GM21717 (cell line): Measurements from ENCODE around the gene ANTXRL.
"Not testable (repeated sequence)": the region's sequence is repeated elsewhere in the genome, so short reads cannot be mapped to it uniquely, and the experiment has no call there.

Experiments used
- ATAC-seq: cut with Tn5 transposase; IDR thresholded peaks from one replicate; pipeline ENCODE4 v1.9.1; 2021; ENCODE audit warnings: mild to moderate bottlenecking, moderate library complexity; ENCODE audit not compliant: unreplicated experiment

Gene ANTXRL

DNA sequence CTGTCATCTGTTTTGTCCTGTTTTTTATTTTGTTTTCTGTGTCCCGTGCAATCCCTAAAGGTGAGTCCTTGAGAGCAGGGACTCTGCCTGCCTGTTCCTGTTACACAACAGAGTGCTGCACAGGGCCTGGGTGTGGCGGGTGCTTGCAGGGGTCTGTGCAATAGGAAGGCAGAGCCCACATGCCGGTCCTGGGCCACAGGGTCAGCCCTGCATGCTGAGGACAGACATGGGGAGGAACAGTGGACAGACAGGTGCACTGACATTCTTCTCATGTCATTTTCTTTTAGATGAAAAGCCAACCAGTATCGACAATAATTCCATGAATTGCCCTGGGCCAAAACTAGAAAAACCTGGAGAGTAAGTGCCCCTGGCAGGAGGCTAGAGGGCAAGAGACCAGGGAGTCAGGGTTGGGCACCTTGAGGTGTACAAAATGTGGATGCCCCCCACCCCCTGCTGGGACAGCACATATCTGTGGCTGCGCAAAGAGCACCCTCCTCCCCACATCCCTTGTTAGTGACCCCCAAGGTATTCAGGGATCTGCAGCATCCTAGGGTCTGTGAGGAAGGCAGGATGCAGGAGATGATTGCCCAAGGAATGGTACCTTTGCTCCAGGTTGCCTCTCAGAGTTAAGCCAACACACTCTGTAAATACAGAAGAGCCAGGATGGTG, 19.9 kb downstream of the ANTXRL start:
- no peak for ATAC-seq

GRCh38 chr10:46307281-46308112, 20.7 kb downstream of the ANTXRL start:
- no peak for ATAC-seq

- no peak for ATAC-seq
Observed at GRCh38 chr10:46308113-46308415, 21.3 kb downstream of the ANTXRL start.

GRCh38 chr10:46308666-46309450, 22.1 kb downstream of the ANTXRL start:
- no peak for ATAC-seq

DNA sequence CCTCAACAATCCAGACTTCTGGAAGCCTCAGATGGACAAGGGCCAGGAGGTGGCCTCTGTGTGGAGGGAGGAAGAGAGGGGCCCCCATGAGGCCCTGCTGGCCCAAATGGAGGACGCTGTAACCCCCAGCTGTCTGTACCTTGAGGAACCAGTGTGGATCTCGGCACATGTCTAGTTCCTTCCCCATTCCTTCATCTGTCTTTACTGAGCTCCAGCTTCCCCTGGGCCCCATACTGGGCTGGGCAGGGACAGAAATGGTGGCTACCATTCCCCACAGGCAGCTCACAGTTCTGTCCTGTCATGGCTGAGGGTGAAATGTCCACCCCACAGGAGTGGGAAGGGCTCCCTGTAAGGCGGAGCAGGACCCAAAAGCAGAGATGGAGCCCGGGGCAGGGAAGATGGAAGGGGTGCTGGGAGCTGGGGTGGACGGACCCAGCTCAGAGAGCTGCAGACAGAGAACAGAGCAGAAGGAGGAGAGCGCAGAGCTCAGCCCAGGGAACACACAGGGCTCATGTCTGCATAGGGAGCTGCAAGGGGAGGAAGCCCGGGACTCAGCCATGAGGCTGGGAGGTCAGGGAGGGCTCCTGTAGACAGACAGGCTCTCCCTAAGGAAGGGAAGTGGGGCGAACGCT, 22.8 kb downstream of the ANTXRL start:
- ATAC-seq, result no peak

- no peak for ATAC-seq
Observed at GRCh38 chr10:46310143-46310514, 23.3 kb downstream of the ANTXRL start.

DNA sequence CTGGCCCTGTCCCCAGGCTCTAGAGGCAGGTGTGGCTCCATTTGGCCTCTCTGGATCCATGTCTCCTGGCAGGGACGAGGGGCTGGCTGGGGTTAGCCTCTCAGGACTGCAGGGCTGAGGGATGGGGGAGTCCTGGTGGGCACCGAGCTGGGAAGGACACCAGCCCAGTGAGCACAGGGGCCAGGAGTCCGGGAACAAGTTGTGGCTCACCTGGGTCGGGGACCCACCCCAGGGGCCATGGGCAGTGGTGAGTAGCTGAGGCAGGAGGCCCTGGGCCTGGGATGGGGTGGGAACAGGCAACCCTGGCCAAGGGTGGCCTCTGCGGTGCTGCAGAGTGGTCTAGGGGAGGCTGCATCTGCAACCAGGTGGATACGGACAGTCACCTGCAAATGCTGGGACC, 24.1 kb downstream of the ANTXRL start:
- no peak for ATAC-seq

DNA sequence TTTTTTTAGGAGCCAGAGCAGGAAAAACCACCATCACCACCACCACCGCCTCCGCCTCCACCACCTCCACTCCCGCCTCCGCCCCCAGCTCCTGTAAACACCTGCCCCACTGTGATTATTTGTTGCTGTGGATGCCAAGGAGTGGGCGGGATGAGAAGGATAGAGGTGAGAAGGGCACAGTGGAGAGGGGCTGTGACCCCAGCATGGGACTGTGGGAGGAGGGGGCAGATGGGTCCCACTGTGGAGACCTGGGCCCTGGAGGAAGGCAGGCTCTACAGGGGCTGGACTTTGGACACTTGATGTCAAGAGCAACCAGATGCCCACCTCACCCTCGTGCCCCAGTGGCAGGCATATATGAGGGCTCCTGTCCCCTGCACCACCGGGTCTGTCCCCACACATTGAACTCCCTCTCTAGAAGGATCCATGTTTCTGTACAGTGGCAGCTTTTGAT, 24.7 kb downstream of the ANTXRL start:
- ATAC-seq, result no peak

GRCh38 chr10:46311961-46312431, 25.2 kb downstream of the ANTXRL start:
- ATAC-seq, result not testable (repeated sequence)

GRCh38 chr10:46312953-46313352, 26.2 kb downstream of the ANTXRL start:
- ATAC-seq, result no peak

- ATAC-seq, result no peak
Observed at GRCh38 chr10:46314071-46314470, 27.3 kb downstream of the ANTXRL start.

DNA sequence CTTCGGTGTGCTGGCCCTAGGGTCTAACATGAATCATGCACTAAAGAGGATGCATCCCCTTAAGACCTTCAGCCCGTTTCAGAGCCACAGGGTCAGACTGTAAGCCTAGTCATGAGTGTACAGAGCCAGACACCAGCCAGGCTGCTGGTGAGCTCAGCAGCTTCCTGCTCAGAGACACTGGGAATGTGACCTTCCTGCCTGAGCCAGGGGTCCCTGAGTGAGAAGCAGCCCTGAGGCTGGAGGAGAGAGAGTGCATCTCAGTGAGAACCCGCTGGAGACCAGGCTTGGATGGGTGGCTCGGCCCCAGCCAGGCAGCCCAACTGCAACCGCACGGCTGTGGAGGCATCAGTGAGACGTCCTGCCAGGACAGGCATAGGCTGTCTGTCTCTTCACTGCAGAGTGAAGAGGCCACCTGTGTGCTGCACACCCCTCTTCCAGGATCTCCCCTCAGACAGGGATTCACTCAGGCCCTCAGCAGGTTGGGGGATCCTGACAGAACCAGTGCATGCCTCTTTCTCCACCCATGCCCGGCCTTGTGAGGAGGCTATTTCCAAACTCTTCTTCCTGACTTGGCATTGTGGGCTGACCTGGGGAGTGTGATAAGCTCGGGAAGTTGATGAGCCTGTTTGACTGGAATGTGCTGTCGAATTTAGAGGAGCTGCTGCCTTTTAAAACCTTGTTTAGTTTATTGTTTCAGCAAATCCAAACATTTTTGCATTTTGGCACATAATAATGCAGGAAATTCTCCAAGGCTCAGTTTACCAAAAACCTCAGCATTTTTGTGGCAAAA, 28.5 kb downstream of the ANTXRL start:
- not testable (repeated sequence) for ATAC-seq

GRCh38 chr10:46317370-46317769, 30.6 kb downstream of the ANTXRL start:
- ATAC-seq, result no peak

DNA sequence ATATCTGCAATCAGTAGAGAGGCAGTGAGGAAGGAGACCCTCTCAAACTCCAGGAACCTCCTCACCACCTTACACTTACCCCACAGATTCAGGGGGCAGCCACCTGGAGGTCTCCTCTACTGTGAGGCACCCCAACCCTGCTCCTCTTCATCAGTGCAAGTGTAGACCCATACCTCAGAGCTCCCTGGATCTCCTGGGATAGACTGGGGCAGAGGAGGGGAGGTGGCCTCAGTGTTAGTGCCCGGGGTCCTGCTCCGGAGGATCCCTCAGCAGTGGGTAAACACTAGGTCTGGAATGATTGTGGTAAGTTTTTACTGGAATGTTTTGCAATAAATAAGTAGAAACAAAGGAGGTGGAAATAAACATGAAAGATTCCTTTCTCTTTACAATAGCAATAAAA, 31.1 kb downstream of the ANTXRL start:
- ATAC-seq, result no peak

DNA sequence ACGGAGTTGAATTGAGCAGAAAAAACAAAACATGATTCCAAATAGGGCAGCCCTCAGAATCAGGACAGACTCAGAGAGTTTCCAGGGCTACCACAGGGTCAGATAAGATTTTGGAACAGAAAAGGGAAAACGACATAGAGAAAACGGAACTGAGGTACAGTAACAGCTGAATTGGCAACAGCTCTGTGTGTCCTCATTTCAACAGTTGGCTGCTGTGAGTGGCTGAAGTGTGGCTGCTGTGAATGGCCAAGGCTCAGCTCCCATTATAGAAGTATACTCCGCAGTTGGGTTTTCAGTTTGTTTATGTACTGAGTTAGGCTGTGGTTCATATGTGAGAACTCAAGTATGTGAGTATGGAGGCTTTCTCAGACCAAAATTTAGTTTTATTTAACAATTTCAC, 32.0 kb downstream of the ANTXRL start:
- no peak for ATAC-seq

DNA sequence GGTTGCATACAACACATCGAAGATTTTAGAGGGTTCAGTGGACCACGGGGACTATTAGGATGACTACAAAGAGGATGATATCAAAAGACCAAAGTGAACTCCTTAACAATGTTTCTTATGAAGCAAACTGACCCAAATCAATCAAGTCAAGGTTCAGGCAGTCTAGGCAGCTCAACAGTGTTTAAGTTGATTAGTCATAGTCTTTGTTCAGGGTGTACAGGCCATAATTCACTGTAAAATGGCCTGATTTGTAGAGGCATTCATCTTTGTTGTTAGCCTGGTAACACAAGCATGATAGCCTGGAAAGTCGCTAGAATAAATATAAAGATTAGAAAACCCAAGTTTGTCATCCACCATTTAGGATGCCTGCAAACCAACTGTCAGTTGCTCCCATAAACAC, 32.6 kb downstream of the ANTXRL start:
- ATAC-seq, result no peak

DNA sequence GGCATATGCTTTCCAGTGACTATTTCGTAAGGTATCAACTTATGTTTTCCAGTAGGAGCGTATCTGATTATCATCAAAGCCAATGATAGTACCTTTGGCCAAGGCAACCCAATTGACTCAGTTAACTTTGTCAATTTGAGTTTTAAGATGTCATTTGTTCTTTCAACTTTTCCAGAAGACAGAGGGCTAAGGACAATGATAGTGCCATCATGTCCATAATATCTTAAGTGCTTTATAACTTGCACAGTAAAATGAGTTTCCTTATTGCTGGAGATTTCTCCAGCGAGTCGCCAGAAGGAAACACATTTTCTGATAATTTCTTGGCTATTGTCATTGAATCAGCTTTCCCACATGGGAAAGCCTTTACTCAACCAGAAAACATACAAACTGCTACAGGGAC, 35.0 kb downstream of the ANTXRL start:
- no peak for ATAC-seq

DNA sequence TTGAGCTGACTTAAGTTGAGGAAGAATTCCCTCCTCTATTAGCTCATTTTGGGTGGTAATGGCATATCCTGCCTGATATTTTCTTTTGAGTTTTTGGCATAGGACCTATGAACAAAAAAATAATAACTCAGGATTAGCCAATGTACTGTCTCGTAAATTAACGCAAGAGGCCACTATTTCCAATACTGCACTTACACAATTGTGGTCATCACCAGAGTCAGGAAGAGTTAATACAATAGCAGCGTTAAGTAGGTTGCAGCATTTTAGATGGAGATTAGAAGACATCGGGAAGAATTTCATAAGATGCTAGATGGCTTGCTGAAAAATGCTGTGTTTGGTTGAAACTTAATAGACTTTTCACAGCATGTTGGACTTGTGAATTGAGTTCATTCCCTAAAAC, 36.4 kb downstream of the ANTXRL start:
- no peak for ATAC-seq

- ATAC-seq, result no peak
Observed at GRCh38 chr10:46325021-46325420, 38.2 kb downstream of the ANTXRL start.

DNA sequence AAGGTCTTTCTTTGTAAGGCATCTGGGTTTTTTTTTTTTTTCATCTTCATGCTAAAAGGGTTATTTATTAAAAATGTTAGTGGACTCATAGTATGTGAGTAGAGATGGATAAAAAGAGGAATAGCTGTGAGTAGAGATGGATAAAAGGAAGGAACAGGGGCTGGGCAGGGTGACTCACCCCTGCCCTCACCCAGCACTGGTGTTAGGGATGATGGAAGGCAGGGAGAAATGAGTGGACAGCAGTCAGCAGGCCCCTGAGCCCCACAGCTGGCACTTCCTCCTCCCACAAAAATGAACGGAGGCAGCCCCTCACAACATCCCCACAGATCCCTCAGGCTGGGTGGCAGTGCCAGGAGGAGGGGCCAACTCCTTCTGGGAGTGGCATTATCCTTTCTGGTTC, 39.3 kb downstream of the ANTXRL start:
- no peak for ATAC-seq
